ENCODE data around the gene SHLD2. TPM values are rescaled to one million over a fixed set of nuclear protein-coding genes. Genes with fewer than 3 reads are reported as not detected.

Gene SHLD2
- polyA plus RNA-seq, result 3.7 and 4.8 TPM in 2 replicates

GRCh38 chr10:87094373-87095235, at the start of gene SHLD2, which contains the start of gene GLUD1:
TSS of gene SHLD2 (plus strand) at chr10:87095206. CDS start at chr10:87151355, 56,149 bp downstream.
TSS of gene GLUD1 (minus strand) at chr10:87094843. CDS start at chr10:87094769, 74 bp downstream.

GRCh38 chr10:87225148-87225547, 130.1 kb downstream of the SHLD2 start, which contains the start of gene NUTM2A:
TSS of gene NUTM2A (plus strand) at chr10:87225448. CDS start at chr10:87225831, 383 bp downstream.

Other genes with a start within 250 kb of the SHLD2 start
- 0.46 and 0.52 TPM in 2 replicates for gene MMRN2, start 137.6 kb upstream of the SHLD2 start, polyA plus RNA-seq
- gene SNCG, start 136.6 kb upstream of the SHLD2 start, polyA plus RNA-seq, result 1,040 and 1,509 TPM in 2 replicates
- gene ADIRF, start 126.7 kb upstream of the SHLD2 start, polyA plus RNA-seq, result 3.3 and 4.2 TPM in 2 replicates
- gene FAM25A, start 74.9 kb upstream of the SHLD2 start, polyA plus RNA-seq, result not detected in 2 replicates
- 108 and 116 TPM in 2 replicates for gene GLUD1, start 363 bp upstream of the SHLD2 start, polyA plus RNA-seq
- gene NUTM2A, start 130.2 kb downstream of the SHLD2 start, polyA plus RNA-seq, result not detected in 2 replicates

Measured in Purkinje cell (primary cell).